B cell (primary cell): ENCODE measurements around the gene ADGRA3. TPM values are rescaled to one million over a fixed set of nuclear protein-coding genes. Genes with fewer than 3 reads are reported as not detected.

Experiments used
- ATAC-seq: fragments of 200-7000 bp; cut with Tn5 transposase; one replicate; pipeline ENCODE4 v1.10.0; 2021; ENCODE audit warnings: low read depth, mild to moderate bottlenecking, moderate number of reproducible peaks, moderate library complexity
- CTCF ChIA-PET: fragments of 350-600 bp; sonication (Branson Sonifier 250); formaldehyde crosslinking; loops from one replicate; lab custom pipeline; 2021; ENCODE audit warnings: antibody characterized with exemption, inconsistent platforms; lab: Charles Lee
- POLR2A ChIA-PET: fragments of 350-600 bp; sonication (Branson Sonifier 250); formaldehyde crosslinking; loops from one replicate; lab custom pipeline; 2021; ENCODE audit warnings: antibody characterized with exemption; lab: Charles Lee
- DNase-seq: peaks from one replicate; pipeline ENCODE4 v3.0.0; 2013
- H2AFZ ChIP-seq: 2 replicates; pipeline ENCODE4 v1.6.1; 2012; ENCODE audit warnings: mild to moderate bottlenecking, low read depth, low read length; ENCODE audit not compliant: insufficient read depth, poor library complexity, severe bottlenecking
- H3K27ac ChIP-seq, 2 donors: 1 replicate in 1 of 2; 2 replicates in 1 of 2; pipeline ENCODE4 v1.5.1; 2012 to 2013; ENCODE audit warnings: low read length in 2 of 2, mild to moderate bottlenecking in 2 of 2, moderate library complexity in 1 of 2
- H3K27me3 ChIP-seq, 4 experiments: fragments of 200-600 bp in 1 of 4; sonication (generic) in 1 of 4; replicated peaks in 1 of 4; 1 replicate in 2 of 4; 2 replicates in 2 of 4; pipeline versions ENCODE4 v1.6.1 to v1.7.0; 2013 to 2016; ENCODE audit warnings: low read length in 3 of 4, mild to moderate bottlenecking in 2 of 4, mixed read lengths in 1 of 4, moderate library complexity in 1 of 4; ENCODE audit not compliant: insufficient read depth in 4 of 4, control insufficient read depth in 3 of 4; ENCODE audit errors: control extremely low read depth in 1 of 4
- H3K36me3 ChIP-seq, 2 experiments: replicated peaks in 1 of 2; 1 replicate in 1 of 2; 2 replicates in 1 of 2; pipeline versions ENCODE4 v1.6.1 to v1.7.1; 2013; ENCODE audit warnings: low read length in 1 of 2; ENCODE audit not compliant: insufficient read depth in 2 of 2, control insufficient read depth in 1 of 2; ENCODE audit errors: control extremely low read depth in 1 of 2, extremely low read depth in 1 of 2
- H3K4me1 ChIP-seq, 2 donors: fragments of 200-600 bp in 1 of 2; sonication (generic) in 1 of 2; 1 replicate in 1 of 2; 2 replicates in 1 of 2; pipeline versions ENCODE4 v1.5.1 to v1.6.1; 2013 to 2017; ENCODE audit warnings: low read length in 2 of 2; ENCODE audit not compliant: control insufficient read depth in 2 of 2, insufficient read depth in 2 of 2
- H3K4me2 ChIP-seq: replicated peaks from 2 replicates; pipeline ENCODE3; 2012; ENCODE audit warnings: mild to moderate bottlenecking, low read depth, low read length; ENCODE audit not compliant: poor library complexity, severe bottlenecking
- H3K4me3 ChIP-seq, 5 experiments: fragments of 200-600 bp in 1 of 5; sonication (generic) in 1 of 5; 1 replicate in 3 of 5; 2 replicates in 2 of 5; pipeline versions ENCODE4 v1.5.1 to v1.7.0; 2011 to 2016; ENCODE audit warnings: low read length in 4 of 5, mild to moderate bottlenecking in 4 of 5, low read depth in 2 of 5, control low read depth in 1 of 5, moderate library complexity in 1 of 5; ENCODE audit not compliant: insufficient read depth in 1 of 5; ENCODE audit errors: control extremely low read depth in 1 of 5, extremely low read depth in 1 of 5
- H3K79me2 ChIP-seq: fragments of 200-600 bp; sonication (generic); one replicate; pipeline ENCODE4 v1.6.0; 2016; ENCODE audit warnings: low read length; ENCODE audit not compliant: control insufficient read depth, insufficient read depth
- H3K9ac ChIP-seq: fragments of 200-600 bp; sonication (generic); 2 replicates; pipeline ENCODE4 v1.6.1; 2017; ENCODE audit warnings: mild to moderate bottlenecking, low read length, moderate library complexity
- H3K9me3 ChIP-seq, 3 donors: one replicate each; pipeline versions ENCODE4 v1.6.1 to v1.7.1; 2013; ENCODE audit warnings: low read length in 2 of 3; ENCODE audit not compliant: control insufficient read depth in 2 of 3, insufficient read depth in 1 of 3; ENCODE audit errors: control extremely low read depth in 1 of 3
- H4K20me1 ChIP-seq: 2 replicates; pipeline ENCODE4 v1.6.0; 2012; ENCODE audit warnings: mild to moderate bottlenecking, low read length; ENCODE audit not compliant: insufficient read depth, control insufficient read depth, poor library complexity, severe bottlenecking
- H3K27ac Mint-ChIP-seq: one replicate; pipeline ENCODE4 v1.8.0; 2021; ENCODE audit warnings: mixed read lengths
- H3K27me3 Mint-ChIP-seq: one replicate; pipeline ENCODE4 v1.8.0; 2021; ENCODE audit warnings: mixed read lengths
- H3K4me1 Mint-ChIP-seq: one replicate; pipeline ENCODE4 v1.8.0; 2021; ENCODE audit warnings: mixed read lengths
- H3K4me3 Mint-ChIP-seq: one replicate; pipeline ENCODE4 v1.8.0; 2021; ENCODE audit warnings: mixed read lengths
- H3K9me3 Mint-ChIP-seq: one replicate; pipeline ENCODE4 v1.8.0; 2022; ENCODE audit warnings: mixed read lengths; ENCODE audit not compliant: insufficient read depth
- CTCF ChIP-seq: fragments of 200-600 bp; IDR thresholded peaks from one replicate; pipeline ENCODE4 v1.8.0; 2022; ENCODE audit warnings: antibody characterized with exemption, mild to moderate bottlenecking
- EZH2 ChIP-seq: IDR thresholded peaks from 2 replicates; pipeline ENCODE4 v1.6.1; 2012; ENCODE audit warnings: borderline replicate concordance, low read depth, mild to moderate bottlenecking, moderate library complexity, low read length; ENCODE audit not compliant: insufficient read depth, poor library complexity, severe bottlenecking
- WGBS: methylation state at CpG from one replicate; pipeline ENCODE4 v1.1.5; 2013; ENCODE audit warnings: missing lambda C conversion rate; ENCODE audit not compliant: insufficient coverage; 5-methylcytosine and 5-hydroxymethylcytosine counted together
- intact Hi-C: fragments of 100-400 bp; cut with micrococcal nuclease; formaldehyde crosslinking; loops from one replicate; pipeline ENCODE4 v1.10.0; 2022
- polyA plus RNA-seq: library from polyadenylated mRNA; depleted of rRNA; stranded (reverse); fragments of >200 nt; gene quantifications from 2 replicates; pipeline ENCODE4 v1.2.3, GENCODE V29; 2012
- total RNA-seq, 2 donors: library from RNA; stranded (reverse); fragments of 120-200 nt in 1 of 2; gene quantifications; 1 replicate in 1 of 2; 2 replicates in 1 of 2; pipeline versions ENCODE4 v1.2.3 to v1.2.4, GENCODE V29; 2013 to 2022

Gene ADGRA3
- total and polyA plus RNA-seq, 2 donors (not counting 1 experiment from before 2014, with no cell fraction given) = 0.25 TPM; not detected in 1

GRCh38 chr4:22514001-22514400 is 1.9 kb downstream of the ADGRA3 start:
- no peak overlapping the region for H3K4me3 ChIP-seq
- peaks cover 0 to 10% of the 10 kb centered on the region in 2 donors for H3K4me1 ChIP-seq
- peaks cover 35% of the 10 kb centered on the region for H3K27me3 Mint-ChIP-seq
- H3K9ac ChIP-seq = no peak overlapping the region
- ChIA-PET CTCF (no interaction called here), POLR2A (no interaction called here)
- no peak for DNase-seq
- no peak overlapping the region for H3K27ac Mint-ChIP-seq
- no peaks in the 10 kb centered on the region for H3K9me3 ChIP-seq
- peaks cover 0 to 19% (median 2%) of the 10 kb centered on the region in 4 experiments for H3K27me3 ChIP-seq
- H3K36me3 ChIP-seq = no peaks in the 10 kb centered on the region
- no peak overlapping the region for H3K27ac ChIP-seq
- WGBS = no CpG with 5 or more reads among the region's 6 CpGs
- no peaks in the 10 kb centered on the region for H4K20me1 ChIP-seq
- intact Hi-C loops = no loop called here
- H3K4me2 ChIP-seq = no peak overlapping the region
- peaks cover 3% of the 10 kb centered on the region for H3K9me3 Mint-ChIP-seq
- H3K4me3 Mint-ChIP-seq = no peak overlapping the region
- H3K4me1 Mint-ChIP-seq = peaks cover 15% of the 10 kb centered on the region
- ATAC-seq = no peak
- no peak overlapping the region for H2AFZ ChIP-seq
- TF ChIP-seq CTCF = no peak
- no peak for TF ChIP-seq EZH2
- H3K79me2 ChIP-seq = no peaks in the 10 kb centered on the region

- DNase-seq = no peak
- Histone ChIP-seq H3K27me3 (peaks cover 0 to 19% (median 0%) of the 10 kb centered on the region in 4 experiments), H3K36me3 (no peaks in the 10 kb centered on the region), H3K79me2 (no peaks in the 10 kb centered on the region), H3K4me2 (no peak overlapping the region), H2AFZ (no peak overlapping the region), H3K9me3 (no peaks in the 10 kb centered on the region), H3K9ac (no peak overlapping the region), H3K4me3 (no peak overlapping the region), H4K20me1 (no peaks in the 10 kb centered on the region), H3K4me1 (peaks cover 0 to 10% of the 10 kb centered on the region in 2 donors), H3K27ac (no peak overlapping the region)
- H3K4me3 Mint-ChIP-seq = no peak overlapping the region
- H3K9me3 Mint-ChIP-seq = peaks cover 3% of the 10 kb centered on the region
- peaks cover 15% of the 10 kb centered on the region for H3K4me1 Mint-ChIP-seq
- 60% methylated on average over 1 of the region's 2 CpGs for WGBS
- CTCF ChIA-PET = no interaction called here
- no peak overlapping the region for H3K27ac Mint-ChIP-seq
- ATAC-seq = no peak
- intact Hi-C loops = no loop called here
- H3K27me3 Mint-ChIP-seq = peaks cover 29% of the 10 kb centered on the region
- TF ChIP-seq EZH2 = no peak
- no peak for TF ChIP-seq CTCF
- POLR2A ChIA-PET = no interaction called here
Measured at GRCh38 chr4:22512306-22512705, 3.6 kb downstream of the ADGRA3 start.
